22Rv1 (cell line): Measurements from ENCODE around the gene UGT1A9.

Experiments
- CTCF ChIP-seq: fragments of 450-650 bp; IDR thresholded peaks from 2 replicates; pipeline ENCODE4 v1.5.1; 2017; ENCODE audit warnings: mild to moderate bottlenecking
- ZFX ChIP-seq: fragments of 450-650 bp; IDR thresholded peaks from 2 replicates; pipeline ENCODE4 v1.6.1; 2017; ENCODE audit warnings: antibody characterized with exemption, borderline replicate concordance

- no peak for TF ChIP-seq CTCF
- no peak for TF ChIP-seq ZFX
Measured at GRCh38 chr2:233773854-233774253, 102.2 kb downstream of the UGT1A9 start.
